Ishikawa (cell line): Measurements from ENCODE around the gene ACSL3.

Source experiments
- RAD21 ChIP-seq: IDR thresholded peaks from 2 replicates; pipeline ENCODE4 v1.6.1; 2012; ENCODE audit warnings: low read depth
- YY1 ChIP-seq: IDR thresholded peaks from 2 replicates; pipeline ENCODE4 v1.6.1; 2012; ENCODE audit warnings: low read depth

- TF ChIP-seq YY1 (no peak), RAD21 (no peak)
Observed at GRCh38 chr2:222876947-222877346, 16.1 kb downstream of the ACSL3 start.
